GM12878 (cell line): Measurements from ENCODE around the gene PDCD1LG2. TPM values are rescaled to one million over a fixed set of nuclear protein-coding genes. Genes with fewer than 3 reads are reported as not detected.

Source experiments
- ATAC-seq: fragments of 200-7000 bp; cut with Tn5 transposase; 3 replicates; pipeline ENCODE4 v1.9.1; 2020; ENCODE audit warnings: mild to moderate bottlenecking, moderate library complexity
- BruUV-seq: library from RNA; stranded (reverse); fragments of 400-500 nt; replicated peaks from 2 replicates; lab custom pipeline; 2021; lab: Mats Ljungman, UMichigan
- CTCF ChIA-PET: fragments of 300-600 bp; sonication (Branson Sonifier 250); formaldehyde crosslinking; extraction: SDS; loops from one replicate; lab custom pipeline; 2021; ENCODE audit warnings: inconsistent platforms; lab: Yijun Ruan, JAX
- POLR2A ChIA-PET: fragments of 350-600 bp; formaldehyde crosslinking; extraction: SDS; loops from one replicate; lab custom pipeline; 2021; ENCODE audit warnings: inconsistent platforms; lab: Charles Lee
- RAD21 ChIA-PET: fragments of 300-600 bp; sonication (Branson Sonifier 250); formaldehyde crosslinking; loops from one replicate; lab custom pipeline; 2023; ENCODE audit warnings: antibody characterized with exemption; ENCODE audit not compliant: unreplicated experiment; lab: Charles Lee
- SMC1A ChIA-PET: fragments of 300-600 bp; sonication (Branson Sonifier 250); formaldehyde crosslinking; loops from one replicate; lab custom pipeline; 2023; ENCODE audit not compliant: unreplicated experiment, uncharacterized antibody; lab: Charles Lee
- DNase-seq: peaks from one replicate; pipeline ENCODE4 v3.0.0-alpha.2; 2011; ENCODE audit warnings: low read depth, low spot score
- FAIRE-seq: peaks from 3 replicates; lab custom pipeline; 2011; peaks lifted over from hg19 to GRCh38; lab: Jason Lieb, UNC
- H2AFZ ChIP-seq: 2 replicates; pipeline ENCODE4 v1.6.0; 2011; ENCODE audit warnings: low read depth, low read length, control low read depth; ENCODE audit not compliant: control insufficient read depth
- H3K27ac ChIP-seq: 2 replicates; pipeline ENCODE4 v1.5.1; 2011; ENCODE audit warnings: control low read depth; ENCODE audit not compliant: control insufficient read depth, insufficient read depth
- H3K27me3 ChIP-seq, 2 experiments: replicated peaks in 1 of 2; 2 replicates each; pipeline versions ENCODE4 v1.6.0 to v1.6.1; 2011; ENCODE audit warnings: low read length in 1 of 2; ENCODE audit not compliant: control insufficient read depth in 2 of 2, insufficient read depth in 2 of 2
- H3K36me3 ChIP-seq, 2 experiments: 2 replicates each; pipeline ENCODE4 v1.5.1; 2011; ENCODE audit warnings: low read length in 1 of 2; ENCODE audit not compliant: control insufficient read depth in 2 of 2, insufficient read depth in 2 of 2
- H3K4me1 ChIP-seq: 2 replicates; pipeline ENCODE4 v1.6.1; 2011; ENCODE audit warnings: mild to moderate bottlenecking, low read length, moderate library complexity, mixed read lengths; ENCODE audit not compliant: control insufficient read depth, insufficient read depth
- H3K4me2 ChIP-seq: 2 replicates; pipeline ENCODE4 v1.6.0; 2011; ENCODE audit warnings: control low read depth; ENCODE audit not compliant: control insufficient read depth, insufficient read depth
- H3K4me3 ChIP-seq: fragments of 200-600 bp; sonication (generic); 2 replicates; pipeline ENCODE4 v1.5.1; 2016
- H3K79me2 ChIP-seq: 2 replicates; pipeline ENCODE4 v1.6.0; 2011; ENCODE audit warnings: low read length; ENCODE audit not compliant: control insufficient read depth, insufficient read depth
- H3K9ac ChIP-seq: 2 replicates; pipeline ENCODE4 v1.8.0; 2011; ENCODE audit warnings: low read length, control low read depth, mixed read lengths; ENCODE audit not compliant: control insufficient read depth, insufficient read depth
- H3K9me3 ChIP-seq: replicated peaks from 3 replicates; pipeline ENCODE4 v1.5.1; 2011; ENCODE audit warnings: mild to moderate bottlenecking, low read length; ENCODE audit not compliant: control insufficient read depth, insufficient read depth
- H4K20me1 ChIP-seq: 2 replicates; pipeline ENCODE4 v1.6.0; 2011; ENCODE audit not compliant: control insufficient read depth, insufficient read depth
- ATF2 ChIP-seq: IDR thresholded peaks from 2 replicates; pipeline ENCODE4 v1.6.1; 2012; ENCODE audit warnings: low read length, inconsistent platforms
- CBX5 ChIP-seq: sonication (generic); IDR thresholded peaks from 2 replicates; pipeline ENCODE4 v1.6.1; 2016; ENCODE audit warnings: low read depth, moderate library complexity, mild to moderate bottlenecking, inconsistent platforms
- DPF2 ChIP-seq: fragments of 450-650 bp; IDR thresholded peaks from 2 replicates; pipeline ENCODE4 v1.6.1; 2017; ENCODE audit warnings: mild to moderate bottlenecking
- ETV6 ChIP-seq, 2 experiments: fragments of 450-650 bp in 1 of 2; IDR thresholded peaks in 1 of 2; conservative IDR thresholded peaks in 1 of 2; 2 replicates each; pipeline ENCODE4 v1.6.1; 2014; ENCODE audit warnings: antibody characterized with exemption in 1 of 2, borderline replicate concordance in 1 of 2, low read depth in 1 of 2, mild to moderate bottlenecking in 1 of 2, moderate library complexity in 1 of 2
- FOS ChIP-seq: IDR thresholded peaks from 3 replicates; pipeline ENCODE4 v1.6.1; 2011; ENCODE audit warnings: borderline replicate concordance; ENCODE audit not compliant: insufficient read length; ENCODE audit errors: extremely low read depth
- FOXM1 ChIP-seq: IDR thresholded peaks from 2 replicates; pipeline ENCODE4 v1.6.1; 2012; ENCODE audit warnings: low read depth, mild to moderate bottlenecking, inconsistent platforms, low read length, moderate library complexity
- GABPA ChIP-seq: IDR thresholded peaks from 2 replicates; pipeline ENCODE4 v1.6.1; 2014; ENCODE audit warnings: antibody characterized with exemption, low read depth, mild to moderate bottlenecking, inconsistent platforms
- HDGF ChIP-seq: fragments of 450-650 bp; IDR thresholded peaks from 2 replicates; pipeline ENCODE4 v1.6.1; 2016; ENCODE audit warnings: antibody characterized with exemption
- HSF1 ChIP-seq: fragments of 150-350 bp; IDR thresholded peaks from 2 replicates; pipeline ENCODE4 v1.6.1; 2014; ENCODE audit warnings: mild to moderate bottlenecking, low read depth, low read length
- JUNB ChIP-seq: IDR thresholded peaks from 2 replicates; pipeline ENCODE4 v1.6.1; 2016; ENCODE audit warnings: antibody characterized with exemption, mild to moderate bottlenecking
- JUND ChIP-seq: IDR thresholded peaks from 2 replicates; pipeline ENCODE4 v1.6.1; 2012; ENCODE audit warnings: low read depth, mild to moderate bottlenecking, low read length, improper control_type of control experiment, moderate library complexity
- KDM1A ChIP-seq: fragments of 200-600 bp; sonication (generic); IDR thresholded peaks from 2 replicates; pipeline ENCODE4 v1.6.1; 2016; ENCODE audit warnings: borderline replicate concordance
- MTA3 ChIP-seq: IDR thresholded peaks from 2 replicates; pipeline ENCODE4 v1.6.1; 2012; ENCODE audit warnings: low read length, inconsistent platforms, borderline replicate concordance
- NFXL1 ChIP-seq: fragments of 450-650 bp; IDR thresholded peaks from 2 replicates; pipeline ENCODE4 v1.6.1; 2017; ENCODE audit warnings: antibody characterized with exemption, mild to moderate bottlenecking, borderline replicate concordance
- PAX5 ChIP-seq: IDR thresholded peaks from 2 replicates; pipeline ENCODE4 v1.6.1; 2011; ENCODE audit warnings: low read depth, low read length, borderline replicate concordance
- POLR2AphosphoS2 ChIP-seq: IDR thresholded peaks from 2 replicates; pipeline ENCODE4 v1.6.1; 2011; ENCODE audit warnings: low read depth, mild to moderate bottlenecking, low read length, improper control_type of control experiment, moderate library complexity
- STAT3 ChIP-seq: IDR thresholded peaks from 2 replicates; pipeline ENCODE4 v1.6.1; 2011; ENCODE audit warnings: low read depth, low read length, improper control_type of control experiment
- USF2 ChIP-seq: IDR thresholded peaks from 2 replicates; pipeline ENCODE4 v1.6.1; 2011; ENCODE audit warnings: low read depth, low read length, improper control_type of control experiment, borderline replicate concordance
- ZNF274 ChIP-seq: IDR thresholded peaks from one replicate; pipeline ENCODE4 v1.8.0; 2011; ENCODE audit not compliant: insufficient read length, insufficient read depth
- ZNF622 ChIP-seq: fragments of 450-650 bp; IDR thresholded peaks from 2 replicates; pipeline ENCODE4 v1.6.1; 2017; ENCODE audit warnings: mild to moderate bottlenecking, inconsistent platforms
- WGBS: methylation state at CpG from one replicate; pipeline ENCODE4 v1.1.6; 2016; ENCODE audit warnings: low lambda C conversion rate; ENCODE audit not compliant: insufficient replicate concordance, insufficient coverage; ENCODE audit errors: missing lambda C conversion rate; 5-methylcytosine and 5-hydroxymethylcytosine counted together
- in situ Hi-C: fragments of 300-500 bp; cut with MboI; formaldehyde crosslinking; loops from 9 replicates; pipeline ENCODE4 v1.14.3; 2018; ENCODE audit warnings: mixed read lengths
- intact Hi-C: fragments of 100-400 bp; cut with micrococcal nuclease; formaldehyde crosslinking; loops from one replicate; pipeline ENCODE4 v1.14.2; 2022; ENCODE audit not compliant: unreplicated experiment
- polyA plus RNA-seq, 11 experiments: library from polyadenylated mRNA; depleted of rRNA in 4 of 11; unstranded in 6 of 11; stranded (reverse) in 5 of 11; fragments of >200 nt; fragmentation: Nextera tagmentation in 4 of 11; fragmentation: Illumina TruSeq in 1 of 11; extraction: Ambion mirVana in 4 of 11; extraction: Trizol in 1 of 11; gene quantifications; 1 replicate in 1 of 11; 2 replicates in 10 of 11; pipeline versions ENCODE4 v1.2.1 to v1.2.3, GENCODE V29; 2011 to 2016; ENCODE audit warnings: inconsistent platforms in 2 of 11, missing spikeins in 2 of 11, low read depth in 1 of 11
- total RNA-seq, 4 experiments: library from RNA; depleted of rRNA in 3 of 4; stranded (reverse); fragments of >200 nt in 3 of 4; fragmentation: Illumina TruSeq in 1 of 4; extraction: Trizol in 1 of 4; gene quantifications; 2 replicates each; pipeline versions ENCODE4 v1.2.1 to v1.2.3, GENCODE V29; 2013 to 2021

The PDCD1LG2 gene
- total and polyA plus RNA-seq, 10 of the 15 experiments (the other 5 are each of a cell fraction or from before 2014, with no cell fraction given), result 1.5 to 37.3 (median 3.0) TPM

GRCh38 chr9:5554254-5554653 is 43.9 kb downstream of the PDCD1LG2 start (continued):
- TF ChIP-seq GABPA (peak; percentile 36; the same call in 1 of the 2 replicates), JUND (0 out of 2 replicates have a peak, but pooled peaks have one; percentile 38), ATF2 (peak; percentile 73), PAX5 (0 out of 2 replicates have a peak, but pooled peaks have one; percentile 47), FOXM1 (peak; percentile 41; the same call in 1 of the 2 replicates), CBX5 (0 out of 2 replicates have a peak, but pooled peaks have one; percentile 49), ETV6 (conservative IDR thresholded peaks at IDR 0.05 in 1 of 2, IDR thresholded peaks at IDR 0.05 in 1 of 2; ENCODE audit: borderline replicate concordance in 1 of 2, low read depth in 1 of 2) (peak in 1 of 2 experiments; percentile 69; a peak in 1 of 4 replicates), MTA3 (peak; percentile 45; the same call in 1 of the 2 replicates), JUNB (peak; percentile 68; the same call in 1 of the 2 replicates), DPF2 (0 out of 2 replicates have a peak, but pooled peaks have one; percentile 33)

GRCh38 chr9:5556101-5556705 is 45.9 kb downstream of the PDCD1LG2 start:
- POLR2A ChIA-PET, result interaction anchor here (0.6 to 2.4 kb wide), 4 partner anchors 15 to 106 kb away, joined by 3 to 5 read pairs (median 4); partner anchors contain the start of gene CD274
- no TSS peak for BruUV-seq
- in situ Hi-C loops, result no loop called here
- TF ChIP-seq ZNF274 (no peak), HDGF (no peak), POLR2AphosphoS2 (no peak), KDM1A (no peak), NFXL1 (no peak), CBX5 (no peak), HSF1 (no peak), FOS (no peak), USF2 (no peak), ZNF622 (no peak), STAT3 (no peak)

More at GRCh38 chr9:5556101-5556705, 45.9 kb downstream of the PDCD1LG2 start:
- H3K27ac ChIP-seq, result no peak overlapping the region
- over 99% methylated on average over 5 of the region's 5 CpGs for WGBS
- H4K20me1 ChIP-seq, result no peaks in the 10 kb centered on the region
- H3K4me1 ChIP-seq, result peaks cover 24% of the 10 kb centered on the region
- DNase-seq, result no peak
- ChIA-PET SMC1A (interaction anchor here (0.9 to 25.5 kb wide), 9 partner anchors 11 to 106 kb away, joined by 3 to 389 read pairs (median 5); partner anchors contain the start of gene CD274), RAD21 (interaction anchor here (0.5 to 1.4 kb wide), 2 partner anchors 8 to 26 kb away, joined by 3 to 5 read pairs; no protein-coding TSS in a partner anchor), CTCF (interaction anchor here (2.1 kb wide), 1 partner anchor 9 kb away, joined by 7 read pairs; no protein-coding TSS in a partner anchor)
- no peaks in the 10 kb centered on the region for H3K27me3 ChIP-seq
- H3K4me2 ChIP-seq, result no peak overlapping the region
- intact Hi-C loops, result no loop called here
- no peaks in the 10 kb centered on the region for H3K79me2 ChIP-seq
- H3K9me3 ChIP-seq, result no peaks in the 10 kb centered on the region
- H3K36me3 ChIP-seq, result peaks cover 0 to 9% of the 10 kb centered on the region in 2 experiments; a peak in 2 of 4 replicates
- no peak overlapping the region for H3K9ac ChIP-seq
- no peak overlapping the region for H2AFZ ChIP-seq
- no peak for FAIRE-seq
- no peak overlapping the region for H3K4me3 ChIP-seq
- no peak for ATAC-seq
